ENCODE measurements around the gene NDUFB4.

NDUFB4 gene

GRCh38 chr3:120596116-120596852 lies at the start of gene NDUFB4:
Gene NDUFB4, plus strand, starts transcription at chr3:120596336. Its CDS starts 24 bp downstream, at chr3:120596360.
- TF ChIP-seq CSDC2 (CRISPR knock-in tag; IDR thresholded peaks at IDR 0.05), result no peak
- 0 out of 2 replicates have a peak, but pooled peaks have one; percentile 10 for TF ChIP-seq ZFP3 (CRISPR knock-in tag; IDR thresholded peaks at IDR 0.05)
- peak; percentile 98 for ATAC-seq

DNA sequence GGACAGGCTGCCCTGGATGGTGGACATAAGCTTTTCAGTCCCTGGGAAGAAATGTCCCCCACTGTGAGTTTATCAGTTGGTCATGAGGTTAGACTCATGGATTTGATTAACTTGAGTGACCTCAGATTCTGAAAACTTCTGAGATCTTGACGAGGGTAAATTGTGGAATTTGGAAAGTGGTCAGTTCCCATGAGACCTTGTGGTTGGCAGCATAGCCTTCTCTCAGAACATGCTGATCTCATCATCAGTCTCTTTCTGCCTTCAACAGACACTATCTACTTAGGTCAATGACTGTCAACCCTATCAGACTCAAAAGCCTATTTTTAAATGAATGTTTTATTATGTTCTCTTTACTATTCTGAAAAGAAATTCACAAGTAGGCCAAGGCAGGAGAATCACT lies 45.6 kb upstream of the NDUFB4 start:
- TF ChIP-seq, protein P1, sequence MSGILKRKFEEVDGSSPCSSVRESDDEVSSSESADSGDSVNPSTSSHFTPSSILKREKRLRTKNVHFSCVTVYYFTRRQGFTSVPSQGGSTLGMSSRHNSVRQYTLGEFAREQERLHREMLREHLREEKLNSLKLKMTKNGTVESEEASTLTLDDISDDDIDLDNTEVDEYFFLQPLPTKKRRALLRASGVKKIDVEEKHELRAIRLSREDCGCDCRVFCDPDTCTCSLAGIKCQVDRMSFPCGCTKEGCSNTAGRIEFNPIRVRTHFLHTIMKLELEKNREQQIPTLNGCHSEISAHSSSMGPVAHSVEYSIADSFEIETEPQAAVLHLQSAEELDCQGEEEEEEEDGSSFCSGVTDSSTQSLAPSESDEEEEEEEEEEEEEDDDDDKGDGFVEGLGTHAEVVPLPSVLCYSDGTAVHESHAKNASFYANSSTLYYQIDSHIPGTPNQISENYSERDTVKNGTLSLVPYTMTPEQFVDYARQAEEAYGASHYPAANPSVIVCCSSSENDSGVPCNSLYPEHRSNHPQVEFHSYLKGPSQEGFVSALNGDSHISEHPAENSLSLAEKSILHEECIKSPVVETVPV (CRISPR knock-in tag; IDR thresholded peaks at IDR 0.05), result no peak
- no peak for TF ChIP-seq RARB (CRISPR knock-in tag; IDR thresholded peaks at IDR 0.05)
- no peak for TF ChIP-seq ZNF8 (CRISPR knock-in tag; IDR thresholded peaks at IDR 0.05)
- TF ChIP-seq CSDC2 (CRISPR knock-in tag; IDR thresholded peaks at IDR 0.05), result no peak
- TF ChIP-seq ARNTL (CRISPR knock-in tag; IDR thresholded peaks at IDR 0.05; ENCODE audit: borderline replicate concordance, low read depth), result no peak
- no peak for TF ChIP-seq BACH2 (CRISPR knock-in tag; IDR thresholded peaks at IDR 0.05; ENCODE audit: borderline replicate concordance)
- TF ChIP-seq, protein P2, sequence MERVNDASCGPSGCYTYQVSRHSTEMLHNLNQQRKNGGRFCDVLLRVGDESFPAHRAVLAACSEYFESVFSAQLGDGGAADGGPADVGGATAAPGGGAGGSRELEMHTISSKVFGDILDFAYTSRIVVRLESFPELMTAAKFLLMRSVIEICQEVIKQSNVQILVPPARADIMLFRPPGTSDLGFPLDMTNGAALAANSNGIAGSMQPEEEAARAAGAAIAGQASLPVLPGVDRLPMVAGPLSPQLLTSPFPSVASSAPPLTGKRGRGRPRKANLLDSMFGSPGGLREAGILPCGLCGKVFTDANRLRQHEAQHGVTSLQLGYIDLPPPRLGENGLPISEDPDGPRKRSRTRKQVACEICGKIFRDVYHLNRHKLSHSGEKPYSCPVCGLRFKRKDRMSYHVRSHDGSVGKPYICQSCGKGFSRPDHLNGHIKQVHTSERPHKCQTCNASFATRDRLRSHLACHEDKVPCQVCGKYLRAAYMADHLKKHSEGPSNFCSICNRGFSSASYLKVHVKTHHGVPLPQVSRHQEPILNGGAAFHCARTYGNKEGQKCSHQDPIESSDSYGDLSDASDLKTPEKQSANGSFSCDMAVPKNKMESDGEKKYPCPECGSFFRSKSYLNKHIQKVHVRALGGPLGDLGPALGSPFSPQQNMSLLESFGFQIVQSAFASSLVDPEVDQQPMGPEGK (CRISPR knock-in tag; IDR thresholded peaks at IDR 0.05; ENCODE audit: borderline replicate concordance), result no peak
- no peak for TF ChIP-seq ZNF70 (CRISPR knock-in tag; IDR thresholded peaks at IDR 0.05)
- no peak for TF ChIP-seq ZFP30 (CRISPR knock-in tag; IDR thresholded peaks at IDR 0.05)
- TF ChIP-seq ISL1 (CRISPR knock-in tag; IDR thresholded peaks at IDR 0.05), result no peak
- no peak for TF ChIP-seq SNAI2 (CRISPR knock-in tag; IDR thresholded peaks at IDR 0.05)
- no peak for TF ChIP-seq ZFP3 (CRISPR knock-in tag; IDR thresholded peaks at IDR 0.05)
- TF ChIP-seq POU6F1 (CRISPR knock-in tag; IDR thresholded peaks at IDR 0.05; ENCODE audit: borderline replicate concordance, low read depth), result no peak
- no peak for TF ChIP-seq TCF4 (CRISPR knock-in tag; IDR thresholded peaks at IDR 0.05; ENCODE audit: borderline replicate concordance)
- no peak for TF ChIP-seq ZC3H10 (CRISPR knock-in tag; IDR thresholded peaks at IDR 0.05)
- TF ChIP-seq GLIS3 (CRISPR knock-in tag; IDR thresholded peaks at IDR 0.05), result no peak
- no peak for TF ChIP-seq CREB5 (CRISPR knock-in tag; IDR thresholded peaks at IDR 0.05; ENCODE audit: low read depth)
- no peak for TF ChIP-seq PPARA (CRISPR knock-in tag; IDR thresholded peaks at IDR 0.05; ENCODE audit: borderline replicate concordance)
- no peak for ATAC-seq

DNA sequence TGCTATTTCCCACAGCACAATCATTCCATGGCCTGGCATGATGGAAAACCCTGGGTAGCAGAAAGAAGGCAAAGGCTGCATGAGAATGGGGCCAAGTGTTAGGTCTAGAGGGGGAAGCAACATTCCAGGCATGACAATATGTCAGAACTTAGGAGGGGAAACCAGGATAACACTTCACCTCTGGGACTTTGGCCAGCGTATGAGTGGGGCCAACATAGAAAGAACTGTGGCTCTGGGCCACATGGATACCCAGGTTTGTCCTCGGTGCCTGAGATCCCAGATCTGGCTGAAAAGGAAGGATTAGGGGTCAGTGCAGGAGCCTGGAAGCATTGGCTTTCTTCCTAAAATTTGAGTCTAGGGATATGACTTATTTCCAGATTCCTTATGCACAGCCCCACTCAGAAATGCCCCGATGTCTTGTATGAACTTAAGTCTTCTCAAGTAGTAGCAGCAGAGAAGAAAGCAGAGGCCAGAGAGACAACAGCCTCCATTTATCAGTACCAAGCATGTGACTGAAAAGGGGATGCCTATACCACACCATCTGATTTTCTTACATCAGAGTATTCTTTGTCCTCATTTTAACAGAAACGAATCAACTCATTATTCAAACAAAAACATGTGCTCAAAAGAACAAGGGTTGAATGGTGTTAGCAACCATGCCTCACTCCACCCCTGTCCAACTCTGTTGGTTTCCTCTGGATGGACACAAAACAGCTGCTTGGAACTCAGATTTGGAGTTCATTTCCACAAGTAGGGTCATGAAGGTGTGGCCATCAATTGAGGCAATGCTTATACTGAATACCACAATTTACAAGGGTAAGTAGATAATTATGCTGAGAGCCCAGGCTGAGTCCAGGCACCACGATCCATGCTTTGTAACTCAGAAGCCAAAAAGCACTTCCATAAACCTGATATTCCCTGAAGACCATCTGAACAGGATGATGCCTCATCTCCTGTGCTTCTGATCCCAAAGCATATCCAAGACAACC lies 43.7 kb upstream of the NDUFB4 start:
- ATAC-seq, result no peak
- TF ChIP-seq ZNF565 (CRISPR knock-in tag; conservative IDR thresholded peaks at IDR 0.05; ENCODE audit: low read depth), result no peak
- no peak for TF ChIP-seq RARB (CRISPR knock-in tag; IDR thresholded peaks at IDR 0.05)
- no peak for TF ChIP-seq TOX (CRISPR knock-in tag; IDR thresholded peaks at IDR 0.05; ENCODE audit: borderline replicate concordance)
- no peak for TF ChIP-seq BACH2 (CRISPR knock-in tag; IDR thresholded peaks at IDR 0.05; ENCODE audit: borderline replicate concordance)
- no peak for TF ChIP-seq CREB5 (CRISPR knock-in tag; IDR thresholded peaks at IDR 0.05; ENCODE audit: low read depth)
- TF ChIP-seq CSDC2 (CRISPR knock-in tag; IDR thresholded peaks at IDR 0.05), result no peak
- TF ChIP-seq, protein P1 (CRISPR knock-in tag; IDR thresholded peaks at IDR 0.05), result no peak
- TF ChIP-seq, protein P2 (CRISPR knock-in tag; IDR thresholded peaks at IDR 0.05; ENCODE audit: borderline replicate concordance), result no peak
- no peak for TF ChIP-seq ARNTL (CRISPR knock-in tag; IDR thresholded peaks at IDR 0.05; ENCODE audit: borderline replicate concordance, low read depth)
- no peak for TF ChIP-seq GLIS3 (CRISPR knock-in tag; IDR thresholded peaks at IDR 0.05)
- no peak for TF ChIP-seq POU6F1 (CRISPR knock-in tag; IDR thresholded peaks at IDR 0.05; ENCODE audit: borderline replicate concordance, low read depth)
- no peak for TF ChIP-seq PPARA (CRISPR knock-in tag; IDR thresholded peaks at IDR 0.05; ENCODE audit: borderline replicate concordance)
- TF ChIP-seq ESRRG (CRISPR knock-in tag; IDR thresholded peaks at IDR 0.05), result no peak
- no peak for TF ChIP-seq ZNF8 (CRISPR knock-in tag; IDR thresholded peaks at IDR 0.05)

All from SK-N-SH treated with all-trans-retinoic acid at 6 μM for 48 hours (cell line).